Duodenal mucosa (tissue), 2 donors: ENCODE measurements around the gene ATP12A.

ENCODE experiments used
- H3K27ac ChIP-seq: one replicate; pipeline ENCODE4 v1.7.0; 2013; ENCODE audit warnings: low read depth, low read length
- H3K27me3 ChIP-seq, 2 donors: one replicate each; pipeline ENCODE4 v1.7.0; 2013; ENCODE audit warnings: low read length in 2 of 2, control low read depth in 1 of 2; ENCODE audit not compliant: insufficient read depth in 2 of 2, control insufficient read depth in 1 of 2
- H3K36me3 ChIP-seq, 2 donors: one replicate each; pipeline ENCODE4 v1.7.0; 2013; ENCODE audit warnings: low read length in 2 of 2, control low read depth in 1 of 2; ENCODE audit not compliant: insufficient read depth in 2 of 2, control insufficient read depth in 1 of 2
- H3K4me1 ChIP-seq, 2 donors: one replicate each; pipeline ENCODE4 v1.7.0; 2013; ENCODE audit warnings: low read length in 2 of 2, control low read depth in 1 of 2; ENCODE audit not compliant: insufficient read depth in 2 of 2, control insufficient read depth in 1 of 2
- H3K4me3 ChIP-seq, 2 donors: one replicate each; pipeline ENCODE4 v1.7.0; 2013; ENCODE audit warnings: low read length in 2 of 2, low read depth in 1 of 2
- H3K9ac ChIP-seq, 2 donors: one replicate each; pipeline ENCODE4 v1.7.0; 2013; ENCODE audit warnings: low read length in 2 of 2, low read depth in 1 of 2
- H3K9me3 ChIP-seq, 2 donors: one replicate each; pipeline ENCODE4 v1.7.0; 2013; ENCODE audit warnings: low read length in 2 of 2, control low read depth in 1 of 2; ENCODE audit not compliant: control insufficient read depth in 1 of 2

ATP12A gene

GRCh38 chr13:24699541-24699940 is 19.3 kb downstream of the ATP12A start:
- no peak overlapping the region for H3K9ac ChIP-seq
- H3K27me3 ChIP-seq: no peaks in the 10 kb centered on the region
- H3K27ac ChIP-seq: no peak overlapping the region
- H3K9me3 ChIP-seq: no peaks in the 10 kb centered on the region
- H3K36me3 ChIP-seq: no peaks in the 10 kb centered on the region
- H3K4me1 ChIP-seq: no peaks in the 10 kb centered on the region
- H3K4me3 ChIP-seq: no peak overlapping the region

- H3K27ac ChIP-seq: no peak overlapping the region
- H3K27me3 ChIP-seq: no peaks in the 10 kb centered on the region
- no peaks in the 10 kb centered on the region for H3K4me1 ChIP-seq
- no peak overlapping the region for H3K4me3 ChIP-seq
- no peaks in the 10 kb centered on the region for H3K36me3 ChIP-seq
- no peaks in the 10 kb centered on the region for H3K9me3 ChIP-seq
- no peak overlapping the region for H3K9ac ChIP-seq
These were observed 20.3 kb downstream of the ATP12A start for GRCh38 chr13:24700539-24700938.

GRCh38 chr13:24706886-24707585 is 26.8 kb downstream of the ATP12A start:
- no peaks in the 10 kb centered on the region for H3K9me3 ChIP-seq
- no peak overlapping the region for H3K9ac ChIP-seq
- H3K27me3 ChIP-seq: no peaks in the 10 kb centered on the region
- no peaks in the 10 kb centered on the region for H3K4me1 ChIP-seq
- no peak overlapping the region for H3K27ac ChIP-seq
- H3K4me3 ChIP-seq: no peak overlapping the region
- no peaks in the 10 kb centered on the region for H3K36me3 ChIP-seq

GRCh38 chr13:24709186-24709913 is 29.1 kb downstream of the ATP12A start:
- no peaks in the 10 kb centered on the region for H3K4me1 ChIP-seq
- no peaks in the 10 kb centered on the region for H3K9me3 ChIP-seq
- no peak overlapping the region for H3K9ac ChIP-seq
- no peaks in the 10 kb centered on the region for H3K36me3 ChIP-seq
- no peak overlapping the region for H3K27ac ChIP-seq
- H3K27me3 ChIP-seq: no peaks in the 10 kb centered on the region
- no peak overlapping the region for H3K4me3 ChIP-seq

- no peak overlapping the region for H3K27ac ChIP-seq
- no peak overlapping the region for H3K9ac ChIP-seq
- no peaks in the 10 kb centered on the region for H3K9me3 ChIP-seq
- no peaks in the 10 kb centered on the region for H3K36me3 ChIP-seq
- H3K27me3 ChIP-seq: no peaks in the 10 kb centered on the region
- no peaks in the 10 kb centered on the region for H3K4me1 ChIP-seq
- no peak overlapping the region for H3K4me3 ChIP-seq
These were observed 32.8 kb downstream of the ATP12A start for GRCh38 chr13:24713022-24713421.

- Histone ChIP-seq H3K36me3 (no peaks in the 10 kb centered on the region), H3K9ac (no peak overlapping the region), H3K27me3 (no peaks in the 10 kb centered on the region), H3K9me3 (no peaks in the 10 kb centered on the region), H3K27ac (no peak overlapping the region), H3K4me3 (no peak overlapping the region), H3K4me1 (no peaks in the 10 kb centered on the region)
These were observed 35.8 kb downstream of the ATP12A start for GRCh38 chr13:24716011-24716410.

GRCh38 chr13:24716446-24716845 is 36.2 kb downstream of the ATP12A start:
- Histone ChIP-seq H3K36me3 (no peaks in the 10 kb centered on the region), H3K27me3 (no peaks in the 10 kb centered on the region), H3K27ac (no peak overlapping the region), H3K9ac (no peak overlapping the region), H3K9me3 (no peaks in the 10 kb centered on the region), H3K4me1 (no peaks in the 10 kb centered on the region), H3K4me3 (no peak overlapping the region)

- no peak overlapping the region for H3K27ac ChIP-seq
- H3K27me3 ChIP-seq: no peaks in the 10 kb centered on the region
- no peaks in the 10 kb centered on the region for H3K9me3 ChIP-seq
- no peaks in the 10 kb centered on the region for H3K36me3 ChIP-seq
- no peak overlapping the region for H3K9ac ChIP-seq
- no peak overlapping the region for H3K4me3 ChIP-seq
- no peaks in the 10 kb centered on the region for H3K4me1 ChIP-seq
These were observed 37.0 kb downstream of the ATP12A start for GRCh38 chr13:24717217-24717616.

- H3K4me1 ChIP-seq: no peaks in the 10 kb centered on the region
- no peak overlapping the region for H3K9ac ChIP-seq
- no peaks in the 10 kb centered on the region for H3K9me3 ChIP-seq
- no peak overlapping the region for H3K4me3 ChIP-seq
- H3K27ac ChIP-seq: no peak overlapping the region
- H3K27me3 ChIP-seq: no peaks in the 10 kb centered on the region
- no peaks in the 10 kb centered on the region for H3K36me3 ChIP-seq
These were observed 38.2 kb downstream of the ATP12A start for GRCh38 chr13:24718192-24718965.

- H3K27ac ChIP-seq: no peak overlapping the region
- H3K27me3 ChIP-seq: no peaks in the 10 kb centered on the region
- no peaks in the 10 kb centered on the region for H3K9me3 ChIP-seq
- no peaks in the 10 kb centered on the region for H3K4me1 ChIP-seq
- H3K9ac ChIP-seq: no peak overlapping the region
- no peak overlapping the region for H3K4me3 ChIP-seq
- H3K36me3 ChIP-seq: no peaks in the 10 kb centered on the region
These were observed 38.9 kb downstream of the ATP12A start for GRCh38 chr13:24719139-24719538.
